KMS-11 (cell line): ENCODE results near the gene MRGPRD.
A peak's percentile ranks its signal among the peaks of the same experiment; 100 is the strongest.

Source experiments
- H2AFZ ChIP-seq: fragments of 200-600 bp; sonication (generic); 2 replicates; pipeline ENCODE4 v1.6.1; 2016; ENCODE audit warnings: antibody characterized with exemption, mixed run types, low read depth
- H3K27ac ChIP-seq: fragments of 200-600 bp; sonication (generic); 2 replicates; pipeline ENCODE4 v1.6.1; 2016; ENCODE audit warnings: mild to moderate bottlenecking, mixed run types
- H3K27me3 ChIP-seq: fragments of 200-600 bp; sonication (generic); 2 replicates; pipeline ENCODE4 v1.6.1; 2017; ENCODE audit warnings: mild to moderate bottlenecking, low read depth, mixed run types, moderate library complexity; ENCODE audit not compliant: insufficient read depth
- H3K36me3 ChIP-seq: fragments of 200-600 bp; sonication (generic); 2 replicates; pipeline ENCODE4 v1.6.1; 2017; ENCODE audit warnings: mild to moderate bottlenecking, mixed run types; ENCODE audit not compliant: insufficient read depth
- H3K4me1 ChIP-seq: fragments of 200-600 bp; sonication (generic); 2 replicates; pipeline ENCODE4 v1.6.1; 2016; ENCODE audit warnings: mild to moderate bottlenecking, low read depth, mixed run types; ENCODE audit not compliant: poor library complexity, severe bottlenecking
- H3K4me2 ChIP-seq: fragments of 200-600 bp; sonication (generic); 2 replicates; pipeline ENCODE4 v1.7.0; 2016; ENCODE audit warnings: mild to moderate bottlenecking, mixed run types
- H3K4me3 ChIP-seq: fragments of 200-600 bp; sonication (generic); IDR thresholded peaks from 2 replicates; pipeline ENCODE4 v1.6.1; 2017; ENCODE audit warnings: low read depth, low read length, mixed read lengths; ENCODE audit not compliant: insufficient read depth
- H3K79me2 ChIP-seq: fragments of 200-600 bp; sonication (generic); 2 replicates; pipeline ENCODE4 v1.6.1; 2016; ENCODE audit warnings: low read depth, mixed run types; ENCODE audit not compliant: insufficient read depth
- H3K9ac ChIP-seq: fragments of 200-600 bp; sonication (generic); 2 replicates; pipeline ENCODE4 v1.6.1; 2016; ENCODE audit warnings: mild to moderate bottlenecking, mixed run types
- H4K20me1 ChIP-seq: fragments of 200-600 bp; sonication (generic); 2 replicates; pipeline ENCODE4 v1.6.1; 2016; ENCODE audit warnings: mild to moderate bottlenecking, mixed run types; ENCODE audit not compliant: insufficient read depth
- CTCF ChIP-seq: fragments of 200-600 bp; sonication (generic); conservative IDR thresholded peaks from 2 replicates; pipeline ENCODE4 v1.6.1; 2017; ENCODE audit warnings: low read depth, mild to moderate bottlenecking, antibody characterized with exemption, low read length, moderate library complexity, mixed read lengths

The MRGPRD gene

DNA sequence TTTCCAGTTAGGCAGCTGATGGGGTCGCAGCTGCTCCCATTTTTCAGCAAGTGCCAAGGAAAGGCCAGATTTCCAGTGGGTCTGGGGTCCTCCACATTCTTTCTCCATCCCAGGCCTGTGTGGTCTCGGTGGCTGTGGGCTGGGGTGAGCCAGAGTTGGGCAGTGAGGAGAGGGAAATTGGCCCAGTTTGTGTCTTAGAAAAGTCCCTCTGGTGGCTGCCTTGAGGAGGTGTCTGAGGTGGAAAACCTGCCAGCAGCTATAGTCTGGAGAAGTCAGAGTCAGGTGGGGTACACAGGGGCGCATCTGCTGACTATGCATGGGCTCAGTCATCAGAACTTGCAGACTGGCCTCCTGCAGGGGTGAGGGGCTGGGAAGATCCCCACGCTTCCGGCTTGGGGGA, 30.5 kb downstream of the MRGPRD start:
- Histone ChIP-seq H3K27me3 (no peaks in the 10 kb centered on the region), H3K4me2 (no peak overlapping the region), H3K27ac (no peak overlapping the region), H3K4me1 (no peaks in the 10 kb centered on the region), H3K9ac (no peak overlapping the region), H3K79me2 (no peaks in the 10 kb centered on the region), H3K36me3 (no peaks in the 10 kb centered on the region), H2AFZ (no peak overlapping the region), H3K4me3 (no peak overlapping the region), H4K20me1 (no peaks in the 10 kb centered on the region)
- TF ChIP-seq CTCF, result peak; percentile 36

GRCh38 chr11:68948935-68949334, 31.9 kb downstream of the MRGPRD start:
- Histone ChIP-seq H4K20me1 (no peaks in the 10 kb centered on the region), H3K36me3 (no peaks in the 10 kb centered on the region), H2AFZ (no peak overlapping the region), H3K4me2 (no peak overlapping the region), H3K27me3 (no peaks in the 10 kb centered on the region), H3K4me1 (no peaks in the 10 kb centered on the region), H3K4me3 (no peak overlapping the region), H3K27ac (no peak overlapping the region), H3K9ac (no peak overlapping the region), H3K79me2 (no peaks in the 10 kb centered on the region)
- no peak for TF ChIP-seq CTCF

DNA sequence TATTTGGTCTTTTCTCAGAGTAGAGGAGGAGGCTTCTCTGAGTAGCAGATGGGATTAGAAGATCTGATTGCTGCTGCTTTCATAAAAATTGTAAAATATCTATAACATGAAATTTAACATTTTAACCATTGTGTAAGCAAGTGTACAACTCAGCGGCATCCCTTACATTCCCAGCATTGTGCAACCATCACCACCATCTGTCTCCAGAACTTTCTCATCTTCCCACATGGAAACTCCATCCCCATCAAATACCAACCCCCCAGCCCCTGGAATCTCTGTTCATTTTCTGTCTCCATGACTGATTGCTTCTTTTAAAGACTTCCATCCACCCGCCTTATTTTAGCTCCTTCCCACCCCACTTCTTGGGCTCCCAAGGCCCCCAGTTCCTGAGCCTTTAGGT, 32.3 kb downstream of the MRGPRD start:
- no peak overlapping the region for H3K27ac ChIP-seq
- TF ChIP-seq CTCF, result no peak
- no peak overlapping the region for H3K9ac ChIP-seq
- no peaks in the 10 kb centered on the region for H3K27me3 ChIP-seq
- no peak overlapping the region for H3K4me3 ChIP-seq
- H3K79me2 ChIP-seq, result no peaks in the 10 kb centered on the region
- no peak overlapping the region for H3K4me2 ChIP-seq
- no peak overlapping the region for H2AFZ ChIP-seq
- H4K20me1 ChIP-seq, result no peaks in the 10 kb centered on the region
- H3K4me1 ChIP-seq, result no peaks in the 10 kb centered on the region
- H3K36me3 ChIP-seq, result no peaks in the 10 kb centered on the region

- Histone ChIP-seq H3K36me3 (no peaks in the 10 kb centered on the region), H3K4me1 (no peaks in the 10 kb centered on the region), H3K9ac (no peak overlapping the region), H3K79me2 (no peaks in the 10 kb centered on the region), H3K27ac (no peak overlapping the region), H3K4me3 (no peak overlapping the region), H3K27me3 (no peaks in the 10 kb centered on the region), H2AFZ (no peak overlapping the region), H4K20me1 (no peaks in the 10 kb centered on the region), H3K4me2 (no peak overlapping the region)
- no peak for TF ChIP-seq CTCF
These were observed 33.6 kb downstream of the MRGPRD start for GRCh38 chr11:68947151-68947550.
